ENCODE measurements around the gene PTPRK. TPM values are rescaled to one million over a fixed set of nuclear protein-coding genes. Genes with fewer than 3 reads are reported as not detected.

The PTPRK gene
- total RNA-seq, 1 donor from 2014 or later, result 18.4 TPM

DNA sequence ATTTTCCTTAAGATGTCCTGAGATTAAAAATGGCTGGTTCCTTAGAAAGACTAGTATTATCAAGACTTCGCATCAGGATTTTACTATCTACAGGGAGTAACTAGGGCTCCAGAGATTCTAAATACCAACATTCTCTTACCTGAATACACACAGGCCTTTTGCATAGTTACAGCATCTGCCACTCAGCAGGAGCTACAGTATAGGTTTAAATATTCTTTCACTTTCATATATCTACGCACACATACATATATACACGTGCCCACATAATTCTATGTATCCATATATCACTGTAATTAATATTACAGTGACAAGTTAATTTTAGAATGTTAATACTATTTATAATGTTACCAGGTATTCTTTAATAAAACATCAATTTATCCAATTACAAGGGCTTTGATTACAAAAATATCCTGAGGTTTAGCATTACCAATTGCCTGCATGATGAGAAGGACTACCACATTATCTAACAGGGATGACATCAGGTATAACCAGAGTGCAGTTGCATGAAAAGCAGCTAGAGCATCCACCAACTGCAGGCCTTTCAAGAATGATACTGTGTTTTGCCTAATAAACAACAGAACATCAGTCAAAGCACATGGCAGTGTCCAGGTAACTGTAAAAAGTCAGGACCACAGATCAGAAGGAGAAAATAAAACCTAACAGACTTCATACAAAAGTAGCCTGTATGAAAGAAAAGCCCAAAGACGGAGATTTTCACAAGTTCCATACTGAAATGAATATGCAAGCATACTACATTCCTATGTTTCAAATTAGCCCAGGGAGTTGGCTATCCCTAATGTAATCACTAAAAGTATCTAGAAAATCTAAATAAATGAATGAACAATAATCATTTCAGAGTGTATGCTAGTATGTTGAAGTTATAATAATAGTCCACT, 268.7 kb downstream of the PTPRK start:
- H3K36me3 ChIP-seq, result no peaks in the 10 kb centered on the region
- intact Hi-C loops (cut with micrococcal nuclease), result no loop called here
- no peak overlapping the region for H3K27ac ChIP-seq (replicated peaks)
- H3K9me3 ChIP-seq (replicated peaks), result no peaks in the 10 kb centered on the region
- H3K27me3 ChIP-seq (ENCODE audit: low read depth), result no peaks in the 10 kb centered on the region
- TF ChIP-seq CTCF (IDR thresholded peaks at IDR 0.05; ENCODE audit: borderline replicate concordance), result no peak
- no peak for DNase-seq
- peaks cover 26% of the 10 kb centered on the region for H3K4me1 ChIP-seq
- H3K4me3 ChIP-seq, result no peak overlapping the region

DNA sequence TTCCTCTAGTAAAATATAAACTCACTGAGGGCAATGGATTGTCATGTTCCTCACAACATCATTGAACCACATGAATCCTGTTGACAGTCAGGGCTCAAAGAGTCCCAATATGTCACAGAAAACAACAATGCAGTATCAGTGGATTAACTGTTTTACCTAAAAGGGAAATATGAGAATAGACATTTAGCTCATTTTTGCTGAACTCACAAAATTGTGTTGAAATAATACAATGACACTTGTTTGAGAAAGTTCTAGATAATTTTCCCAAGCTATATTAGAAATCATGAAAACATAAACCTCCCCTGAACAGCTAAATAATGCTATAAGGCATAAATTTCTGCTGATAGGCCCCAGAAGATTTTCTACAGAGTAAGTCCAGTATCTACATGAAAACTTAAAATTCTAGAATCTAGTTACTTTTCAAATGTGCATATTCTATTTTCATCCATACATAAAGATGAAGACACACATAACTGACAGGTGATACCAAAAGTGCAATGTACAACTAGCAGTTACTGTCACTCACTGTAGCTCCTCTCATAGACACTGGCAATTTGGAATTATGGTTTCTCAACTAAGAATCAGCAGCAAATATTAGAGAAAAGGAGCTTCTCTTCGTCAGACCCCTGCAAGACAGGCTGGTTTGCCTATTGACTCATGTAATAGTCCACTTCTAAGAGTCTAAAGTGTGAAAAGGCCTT, 269.9 kb downstream of the PTPRK start:
- no peak overlapping the region for H3K4me3 ChIP-seq
- H3K27me3 ChIP-seq (ENCODE audit: low read depth), result no peaks in the 10 kb centered on the region
- DNase-seq, result no peak
- no peak for TF ChIP-seq CTCF (IDR thresholded peaks at IDR 0.05; ENCODE audit: borderline replicate concordance)
- no peaks in the 10 kb centered on the region for H3K36me3 ChIP-seq
- H3K27ac ChIP-seq (replicated peaks), result no peak overlapping the region
- H3K4me1 ChIP-seq, result peaks cover 21% of the 10 kb centered on the region
- H3K9me3 ChIP-seq (replicated peaks), result no peaks in the 10 kb centered on the region
- intact Hi-C loops (cut with micrococcal nuclease), result no loop called here

DNA sequence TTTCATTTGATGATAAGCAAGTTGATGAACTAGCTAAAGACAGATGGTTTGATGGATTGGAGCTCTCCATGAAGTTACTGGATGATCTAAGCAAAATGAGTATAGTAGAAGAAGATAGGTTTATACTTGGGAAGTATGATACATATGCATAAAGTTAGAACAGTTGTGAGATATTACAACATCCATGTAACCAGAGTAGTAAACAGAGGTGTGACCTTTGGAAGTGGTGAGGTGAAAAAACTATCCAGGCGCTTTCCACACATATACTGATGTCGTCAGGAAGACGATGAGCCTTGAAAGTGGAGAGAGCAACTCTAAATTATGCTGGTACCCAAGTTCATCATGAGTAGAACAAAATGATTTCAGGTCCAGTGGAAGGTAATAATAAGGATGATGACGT, 271.0 kb downstream of the PTPRK start:
- Histone ChIP-seq H3K27ac (replicated peaks) (no peak overlapping the region), H3K36me3 (no peaks in the 10 kb centered on the region)
- intact Hi-C loops (cut with micrococcal nuclease), result no loop called here

DNA sequence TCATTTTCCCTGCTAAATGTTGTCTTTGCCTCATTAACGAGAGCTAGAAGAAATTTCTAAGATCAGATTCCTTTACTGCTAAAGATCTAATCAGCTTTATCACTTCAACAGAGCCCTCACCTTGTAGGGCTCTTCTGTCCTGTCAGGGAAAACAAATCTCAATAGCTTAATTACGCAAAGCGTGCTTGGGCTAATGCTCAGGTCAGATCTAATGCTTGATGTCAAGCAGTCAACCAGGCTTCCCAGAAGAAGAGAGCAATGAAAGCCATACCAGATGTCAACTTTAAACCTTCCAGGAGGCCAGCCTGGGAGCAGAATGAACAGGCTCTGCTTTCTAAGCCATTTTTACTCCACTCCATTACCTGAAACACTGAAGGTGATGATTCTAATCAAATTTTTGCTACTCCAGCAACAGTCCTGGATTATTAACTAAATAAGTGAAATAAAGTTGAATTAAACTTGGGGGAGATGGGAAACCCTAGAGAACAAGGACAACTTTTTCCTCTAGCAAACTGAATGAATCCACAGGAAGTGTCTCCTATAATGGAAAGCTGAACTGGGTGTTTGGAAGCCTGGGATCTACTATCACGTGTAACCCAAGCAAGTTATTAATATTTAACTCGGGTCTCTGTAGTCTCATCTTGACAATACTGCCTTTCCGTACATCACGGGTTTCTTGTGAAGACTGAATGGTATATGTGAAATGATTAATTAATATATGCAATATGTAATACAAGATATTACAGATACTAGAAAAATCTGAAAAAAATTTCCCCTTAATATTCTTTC, 273.7 kb downstream of the PTPRK start:
- TF ChIP-seq CTCF (IDR thresholded peaks at IDR 0.05; ENCODE audit: borderline replicate concordance), result no peak
- Histone ChIP-seq H3K27me3 (ENCODE audit: low read depth) (no peaks in the 10 kb centered on the region), H3K36me3 (no peaks in the 10 kb centered on the region), H3K4me1 (peaks cover 38% of the 10 kb centered on the region), H3K4me3 (no peak overlapping the region), H3K9me3 (replicated peaks) (no peaks in the 10 kb centered on the region), H3K27ac (replicated peaks) (no peak overlapping the region)
- no peak for DNase-seq
- intact Hi-C loops (cut with micrococcal nuclease), result no loop called here

More for the DNA sequence above, 271.0 kb downstream of the PTPRK start:
- peaks cover 31% of the 10 kb centered on the region for H3K4me1 ChIP-seq
- H3K4me3 ChIP-seq, result no peak overlapping the region
- DNase-seq, result no peak
- no peaks in the 10 kb centered on the region for H3K27me3 ChIP-seq (ENCODE audit: low read depth)
- no peak for TF ChIP-seq CTCF (IDR thresholded peaks at IDR 0.05; ENCODE audit: borderline replicate concordance)
- H3K9me3 ChIP-seq (replicated peaks), result no peaks in the 10 kb centered on the region

DNA sequence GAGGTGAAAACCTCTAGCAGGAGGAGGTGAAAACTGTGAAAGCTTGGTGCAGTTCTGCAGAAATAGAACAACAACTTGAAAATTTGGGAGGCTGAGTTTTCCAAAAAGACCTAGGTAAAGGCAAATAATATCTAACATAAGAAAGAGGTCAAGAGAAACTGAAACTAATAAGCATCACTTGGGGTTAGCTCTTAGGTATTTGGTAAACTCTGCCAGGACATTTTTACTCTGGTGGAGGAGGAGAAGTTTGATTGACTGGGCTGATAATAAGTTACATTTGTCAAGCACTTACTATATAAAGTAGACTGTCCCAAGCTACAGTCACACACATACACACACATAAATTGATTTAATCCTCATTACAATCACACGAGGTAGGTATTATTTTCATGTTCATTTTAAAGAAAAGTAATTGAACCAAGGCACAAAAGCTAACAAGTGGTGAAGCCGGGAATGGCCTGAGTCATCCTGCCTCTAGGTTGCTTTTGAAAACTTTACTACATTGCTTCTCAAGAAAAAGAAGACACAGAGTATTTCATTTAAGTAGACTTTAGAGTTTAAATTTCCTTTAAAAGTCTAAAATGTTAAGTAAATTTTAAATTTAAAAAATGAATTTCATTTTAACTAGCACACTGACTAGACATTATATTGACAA, 275.5 kb downstream of the PTPRK start:
- no peak for DNase-seq
- intact Hi-C loops (cut with micrococcal nuclease), result no loop called here
- Histone ChIP-seq H3K36me3 (no peaks in the 10 kb centered on the region), H3K27ac (replicated peaks) (no peak overlapping the region), H3K4me1 (peaks cover 56% of the 10 kb centered on the region), H3K4me3 (no peak overlapping the region), H3K27me3 (ENCODE audit: low read depth) (no peaks in the 10 kb centered on the region), H3K9me3 (replicated peaks) (no peaks in the 10 kb centered on the region)
- no peak for TF ChIP-seq CTCF (IDR thresholded peaks at IDR 0.05; ENCODE audit: borderline replicate concordance)

All from left ventricle myocardium inferior (tissue), 1 donor.